Hepatic stellate cell (primary cell): ENCODE data around the gene HSF2BP.
"Not testable (repeated sequence)": the region's sequence is repeated elsewhere in the genome, so short reads cannot be mapped to it uniquely, and the experiment has no call there.

Experiments used
- DNase-seq: peaks from one replicate; pipeline ENCODE4 v3.0.0; 2011; ENCODE audit warnings: low spot score

The HSF2BP gene

GRCh38 chr21:43687566-43688399, 28.5 kb upstream of the HSF2BP start:
- DNase-seq = no peak

- DNase-seq = no peak
Observed at GRCh38 chr21:43686811-43687565, 27.7 kb upstream of the HSF2BP start.

GRCh38 chr21:43684424-43684823, 25.1 kb upstream of the HSF2BP start:
- DNase-seq = no peak

- no peak for DNase-seq
Observed at GRCh38 chr21:43681650-43682049, 22.4 kb upstream of the HSF2BP start.

GRCh38 chr21:43680421-43680820, 21.1 kb upstream of the HSF2BP start:
- not testable (repeated sequence) for DNase-seq

GRCh38 chr21:43679951-43680350, 20.7 kb upstream of the HSF2BP start:
- no peak for DNase-seq

- no peak for DNase-seq
Observed at GRCh38 chr21:43676391-43676790, 17.1 kb upstream of the HSF2BP start.

GRCh38 chr21:43675871-43676270, 16.6 kb upstream of the HSF2BP start:
- no peak for DNase-seq

GRCh38 chr21:43669828-43670605, 10.7 kb upstream of the HSF2BP start:
- no peak for DNase-seq

GRCh38 chr21:43667191-43667904, 8.1 kb upstream of the HSF2BP start:
- DNase-seq = no peak

- DNase-seq = no peak
Observed at GRCh38 chr21:43665879-43666278, 6.6 kb upstream of the HSF2BP start.

- DNase-seq = no peak
Observed at GRCh38 chr21:43664358-43664757, 5.1 kb upstream of the HSF2BP start.

GRCh38 chr21:43663033-43663432, 3.7 kb upstream of the HSF2BP start:
- no peak for DNase-seq

- no peak for DNase-seq
Observed at GRCh38 chr21:43662286-43662685, 3.0 kb upstream of the HSF2BP start.

GRCh38 chr21:43658769-43659135, 536 bp downstream of the HSF2BP start:
- DNase-seq = no peak

GRCh38 chr21:43658088-43658741, 1.1 kb downstream of the HSF2BP start:
- no peak for DNase-seq

- DNase-seq = no peak
Observed at GRCh38 chr21:43657355-43658087, 1.8 kb downstream of the HSF2BP start.

- DNase-seq = peak; percentile 41
Observed at GRCh38 chr21:43654806-43655489, 4.3 kb downstream of the HSF2BP start.

- no peak for DNase-seq
Observed at GRCh38 chr21:43653626-43654025, 5.7 kb downstream of the HSF2BP start.

- no peak for DNase-seq
Observed at GRCh38 chr21:43652616-43653015, 6.7 kb downstream of the HSF2BP start.
